Measurements from ENCODE around the gene EIF3I.

EIF3I gene

DNA sequence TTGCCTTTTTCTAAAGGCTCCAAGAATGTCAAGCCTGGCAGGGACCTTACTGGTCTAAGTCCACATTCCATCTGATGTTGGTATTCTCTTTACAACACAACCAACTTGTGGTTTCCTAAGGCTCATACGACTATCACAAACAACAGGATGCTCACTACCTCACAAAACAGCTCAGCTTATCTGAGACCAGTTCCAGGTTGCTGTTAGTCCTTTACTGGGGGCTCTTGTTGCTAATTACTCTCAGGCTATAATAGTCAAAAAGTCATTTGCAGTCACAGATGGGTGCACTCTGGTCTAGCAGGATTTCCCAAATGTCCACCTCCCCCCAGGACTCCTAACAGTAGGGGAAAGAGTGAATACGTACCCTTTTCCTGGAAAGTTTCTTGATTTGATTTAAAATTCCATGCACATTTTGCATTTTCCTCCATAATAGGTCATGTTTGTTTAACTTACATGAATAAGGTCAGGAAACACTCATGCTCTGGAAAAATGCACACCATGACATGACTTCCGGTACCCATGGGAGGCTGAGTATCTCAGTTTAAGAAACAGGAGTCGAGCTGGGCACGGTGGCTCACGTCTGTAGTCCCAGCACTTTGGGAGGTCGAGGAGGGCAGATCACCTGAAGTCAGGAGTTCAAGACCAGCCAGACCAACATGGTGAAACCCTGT, 44.8 kb downstream of the EIF3I start:
- peak; percentile 57 for DNase-seq

GRCh38 chr1:32269744-32270143, 47.5 kb downstream of the EIF3I start:
- no peak for DNase-seq

DNA sequence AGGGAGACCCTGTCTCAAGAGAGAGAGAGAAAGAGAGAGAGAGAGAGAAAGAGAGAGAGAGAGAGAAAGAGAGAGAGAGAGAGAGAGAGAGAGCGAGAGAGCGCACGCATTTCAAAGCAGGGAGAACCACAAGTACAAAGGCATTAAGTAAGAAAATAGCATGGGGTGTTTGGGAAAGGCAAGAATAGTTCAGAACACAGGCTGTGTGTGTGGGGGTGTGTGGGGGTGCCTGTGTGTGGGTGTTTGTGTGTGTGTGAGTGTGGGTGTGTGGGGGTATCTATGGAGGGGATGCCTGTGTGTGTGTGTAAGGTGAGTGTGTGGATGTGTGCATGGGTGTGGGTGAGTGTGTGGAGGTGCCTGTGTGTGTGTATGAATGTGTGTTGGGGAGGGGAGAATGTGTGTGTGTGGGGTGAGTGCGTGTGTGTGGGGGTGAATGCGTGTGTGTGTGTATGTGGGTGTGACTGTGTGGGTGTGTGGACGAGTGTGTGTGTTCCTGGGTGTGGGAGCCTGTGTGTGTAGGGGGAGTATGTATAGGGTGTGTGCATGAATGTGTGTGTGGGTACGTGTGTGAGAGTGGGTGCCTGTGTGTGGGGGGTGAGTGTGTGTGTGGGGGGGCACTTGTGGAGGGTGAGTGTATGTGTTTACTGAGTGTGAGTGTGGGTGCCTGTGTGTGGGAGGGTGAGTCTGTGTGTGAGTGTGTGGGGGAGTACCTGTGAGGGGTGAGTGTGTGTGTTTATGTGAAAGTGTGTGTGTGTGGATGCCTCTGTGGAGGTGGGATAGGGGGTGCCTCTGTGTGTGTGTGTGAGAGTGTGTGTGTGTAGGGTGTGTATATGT, 50.6 kb downstream of the EIF3I start:
- no peak for DNase-seq

DNA sequence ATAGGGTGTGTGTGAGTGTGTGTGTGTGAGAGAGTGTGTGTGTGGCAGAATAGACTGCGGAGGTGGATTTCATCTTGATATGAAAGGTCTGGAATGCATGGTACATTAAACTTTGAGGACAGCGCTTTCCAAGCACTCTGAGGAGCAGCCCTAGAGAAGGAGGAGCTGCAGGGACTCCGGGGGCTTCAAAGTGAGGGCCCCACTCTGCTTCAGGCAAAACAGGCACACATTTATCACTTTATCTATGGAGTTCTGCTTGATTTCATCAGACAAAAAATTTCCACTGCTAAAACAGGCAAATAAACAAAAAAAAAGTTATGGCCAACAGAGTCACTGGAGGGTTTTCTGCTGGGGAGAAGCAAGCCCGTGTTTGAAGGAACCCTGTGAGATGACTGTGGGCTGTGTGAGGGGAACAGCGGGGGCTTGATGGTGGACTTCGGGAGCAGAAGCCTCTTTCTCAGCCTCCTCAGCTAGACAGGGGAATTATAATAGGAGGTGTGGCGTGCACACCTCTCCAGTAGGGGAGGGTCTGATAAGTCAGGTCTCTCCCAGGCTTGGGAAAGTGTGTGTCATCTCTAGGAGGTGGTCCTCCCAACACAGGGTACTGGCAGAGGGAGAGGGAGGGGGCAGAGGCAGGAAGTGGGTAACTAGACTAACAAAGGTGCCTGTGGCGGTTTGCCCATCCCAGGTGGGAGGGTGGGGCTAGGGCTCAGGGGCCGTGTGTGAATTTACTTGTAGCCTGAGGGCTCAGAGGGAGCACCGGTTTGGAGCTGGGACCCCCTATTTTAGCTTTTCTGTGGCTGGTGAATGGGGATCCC, 51.4 kb downstream of the EIF3I start:
- no peak for DNase-seq

DNA sequence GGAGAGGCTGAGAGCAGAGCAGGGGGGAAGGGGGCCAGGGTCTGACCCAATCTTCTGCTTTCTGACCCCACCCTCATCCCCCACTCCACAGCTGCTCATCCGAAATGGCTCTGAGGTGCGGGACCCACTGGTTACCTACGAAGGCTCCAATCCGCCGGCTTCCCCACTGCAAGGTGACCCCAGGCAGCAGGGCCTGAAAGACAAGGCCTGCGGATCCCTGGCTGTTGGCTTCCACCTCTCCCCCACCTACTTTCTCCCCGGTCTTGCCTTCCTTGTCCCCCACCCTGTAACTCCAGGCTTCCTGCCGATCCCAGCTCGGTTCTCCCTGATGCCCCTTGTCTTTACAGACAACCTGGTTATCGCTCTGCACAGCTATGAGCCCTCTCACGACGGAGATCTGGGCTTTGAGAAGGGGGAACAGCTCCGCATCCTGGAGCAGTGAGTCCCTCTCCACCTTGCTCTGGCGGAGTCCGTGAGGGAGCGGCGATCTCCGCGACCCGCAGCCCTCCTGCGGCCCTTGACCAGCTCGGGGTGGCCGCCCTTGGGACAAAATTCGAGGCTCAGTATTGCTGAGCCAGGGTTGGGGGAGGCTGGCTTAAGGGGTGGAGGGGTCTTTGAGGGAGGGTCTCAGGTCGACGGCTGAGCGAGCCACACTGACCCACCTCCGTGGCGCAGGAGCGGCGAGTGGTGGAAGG, 52.6 kb downstream of the EIF3I start:
- no peak for DNase-seq

- DNase-seq = peak; percentile 8
These were observed 53.2 kb downstream of the EIF3I start for GRCh38 chr1:32275424-32275823.

DNA sequence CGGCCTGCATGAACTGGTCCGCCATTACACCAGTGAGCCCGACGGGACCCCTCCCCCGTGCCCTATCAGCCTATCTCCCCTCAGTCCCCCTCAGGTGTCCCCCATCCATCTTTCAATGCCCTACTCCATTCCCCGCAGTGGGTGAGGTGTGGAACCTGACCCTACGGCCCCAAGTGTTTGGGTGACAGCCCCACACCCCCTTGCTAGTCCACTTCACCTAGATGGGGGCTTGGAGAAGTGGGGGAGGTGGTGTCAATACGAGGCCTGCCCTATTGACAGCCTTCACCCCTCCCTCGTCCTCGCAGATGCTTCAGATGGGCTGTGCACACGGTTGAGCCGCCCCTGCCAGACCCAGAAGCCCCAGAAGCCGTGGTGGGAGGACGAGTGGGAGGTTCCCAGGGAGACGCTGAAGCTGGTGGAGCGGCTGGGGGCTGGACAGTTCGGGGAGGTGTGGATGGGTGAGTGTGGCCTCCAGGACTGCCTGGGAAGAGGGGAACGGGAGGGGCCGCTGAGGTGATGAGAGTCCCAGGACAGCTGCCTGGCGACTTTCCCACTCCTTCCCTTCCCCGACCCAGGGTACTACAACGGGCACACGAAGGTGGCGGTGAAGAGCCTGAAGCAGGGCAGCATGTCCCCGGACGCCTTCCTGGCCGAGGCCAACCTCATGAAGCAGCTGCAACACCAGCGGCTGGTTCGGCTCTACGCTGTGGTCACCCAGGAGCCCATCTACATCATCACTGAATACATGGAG, 54.0 kb downstream of the EIF3I start:
- no peak for DNase-seq
